ENCODE measurements around the gene PLEKHO2.

The PLEKHO2 gene

DNA sequence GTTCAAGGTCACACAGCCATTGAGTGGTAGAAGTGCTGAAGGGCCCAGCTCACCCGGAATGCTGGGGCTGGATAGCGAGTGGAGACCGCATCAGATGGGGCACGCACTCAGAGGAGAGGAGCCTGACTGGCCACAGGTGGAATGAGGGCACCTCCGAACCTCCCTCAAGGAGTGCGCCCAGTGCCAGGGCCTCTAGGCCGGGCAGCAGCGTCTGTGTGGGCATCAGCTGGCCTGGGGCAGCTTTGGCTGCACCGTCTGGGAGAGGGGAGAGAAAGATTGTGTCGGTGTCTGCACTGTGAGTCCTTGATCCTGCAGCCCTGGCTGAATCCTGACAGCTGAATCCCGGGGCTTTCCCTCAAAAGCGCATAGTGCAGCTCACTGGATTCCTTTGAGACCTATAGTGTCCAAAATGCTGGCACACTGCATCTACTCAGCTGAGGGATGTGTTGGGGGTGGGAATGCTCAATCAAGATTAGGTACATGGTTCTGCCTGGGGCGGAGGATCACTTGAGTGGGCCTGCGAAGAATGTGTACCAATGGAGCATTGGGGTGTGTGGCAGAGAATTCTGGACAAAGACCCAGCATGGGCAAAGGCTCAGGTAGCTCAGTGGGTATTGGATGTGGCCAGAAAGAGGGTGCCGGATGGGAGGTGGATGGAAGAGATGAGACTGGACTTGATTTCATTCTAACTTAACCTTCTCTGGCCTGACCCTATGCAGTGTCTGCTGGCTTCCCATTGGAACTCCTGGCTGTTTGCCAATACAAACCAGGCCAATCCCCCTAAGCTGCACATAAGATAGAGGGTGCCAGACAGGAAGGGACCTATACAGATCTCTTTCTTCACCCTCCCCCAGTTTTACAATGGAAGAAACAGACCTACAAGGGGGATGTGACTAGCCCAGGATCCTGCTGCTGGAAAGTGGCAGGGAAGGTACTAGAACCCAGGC lies 70.9 kb downstream of the PLEKHO2 start:
- Histone ChIP-seq H3K4me3 (peak overlapping the region in 1 of 10 experiments; percentile 65; a peak in 1 of 20 replicates), H3K4me2 (peak overlapping the region in 10 of 11 experiments; percentile 63 to 94 (median 88); a peak in 16 of 22 replicates)

DNA sequence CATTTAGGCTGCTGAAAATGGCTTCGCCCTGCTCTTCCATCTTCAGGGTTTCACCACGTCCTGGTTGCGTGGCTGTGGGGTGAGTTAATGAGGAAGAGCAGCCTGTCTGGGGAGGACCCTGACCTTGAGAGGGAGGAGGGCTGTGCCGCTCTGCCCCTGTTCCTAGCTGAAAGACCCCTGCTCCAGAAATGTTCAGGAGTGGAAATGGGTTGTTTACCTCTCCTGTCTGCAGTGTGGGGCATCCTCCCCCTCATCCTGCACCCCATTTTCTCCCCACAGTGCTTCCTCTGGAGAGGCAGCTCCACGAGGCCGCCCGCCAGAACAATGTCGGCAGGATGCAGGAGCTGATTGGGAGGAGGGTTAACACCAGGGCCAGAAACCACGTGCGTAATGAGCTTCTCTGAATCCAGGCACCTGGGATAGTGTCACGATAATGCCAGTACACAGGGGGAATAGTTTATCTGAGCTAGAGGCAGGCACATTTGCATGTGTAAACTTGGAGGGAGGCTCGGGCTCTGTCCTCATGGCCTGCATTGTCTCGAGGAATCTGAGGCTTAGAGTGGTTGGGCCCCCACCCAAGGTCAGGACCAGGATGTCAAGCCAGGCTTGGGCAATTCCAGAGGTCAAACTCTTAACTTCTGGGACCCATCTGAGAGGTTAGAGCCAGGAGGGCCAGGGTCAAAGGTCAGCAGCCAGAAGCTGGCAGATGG lies 74.0 kb downstream of the PLEKHO2 start:
- no peak for TF ChIP-seq Cebpa-rat (IDR thresholded peaks at IDR 0.05)
- peak overlapping the region in 9 of 11 experiments; percentile 32 to 52 (median 43); a peak in 13 of 22 replicates for H3K4me2 ChIP-seq
- no peaks in the 10 kb centered on the region for H4K20me1 ChIP-seq
- no peak overlapping the region for H3K4me3 ChIP-seq
- H3K4me1 ChIP-seq, result peaks cover 5 to 41% (median 34%) of the 10 kb centered on the region in 10 experiments; a peak in 19 of 20 replicates
- H3K27ac ChIP-seq, result no peak overlapping the region
- H3K9me3 ChIP-seq (replicated peaks in 1 of 11), result no peaks in the 10 kb centered on the region
- H3K27me3 ChIP-seq, result peaks cover 0 to 5% (median 0%) of the 10 kb centered on the region in 11 experiments; a peak in 5 of 22 replicates
- no peaks in the 10 kb centered on the region for H3K36me3 ChIP-seq
- H3K9ac ChIP-seq, result no peak overlapping the region

More for the DNA sequence above, 70.9 kb downstream of the PLEKHO2 start:
- TF ChIP-seq Cebpa-rat (IDR thresholded peaks at IDR 0.05), result no peak
- Histone ChIP-seq H3K27ac (no peak overlapping the region), H3K9ac (no peak overlapping the region), H4K20me1 (no peaks in the 10 kb centered on the region), H3K9me3 (replicated peaks in 1 of 11) (no peaks in the 10 kb centered on the region), H3K27me3 (peaks cover 0 to 5% (median 0%) of the 10 kb centered on the region in 11 experiments; a peak in 5 of 22 replicates), H3K4me1 (peaks cover 5 to 41% (median 35%) of the 10 kb centered on the region in 10 experiments; a peak in 19 of 20 replicates), H3K36me3 (no peaks in the 10 kb centered on the region)

- peaks cover 0 to 5% (median 0%) of the 10 kb centered on the region in 11 experiments; a peak in 5 of 22 replicates for H3K27me3 ChIP-seq
- no peak overlapping the region for H3K4me3 ChIP-seq
- no peaks in the 10 kb centered on the region for H3K9me3 ChIP-seq (replicated peaks in 1 of 11)
- H3K36me3 ChIP-seq, result no peaks in the 10 kb centered on the region
- peaks cover 2 to 36% (median 29%) of the 10 kb centered on the region in 10 experiments; a peak in 19 of 20 replicates for H3K4me1 ChIP-seq
- no peak for TF ChIP-seq Cebpa-rat (IDR thresholded peaks at IDR 0.05)
- peak overlapping the region in 8 of 11 experiments; percentile 20 to 52 (median 42); a peak in 16 of 22 replicates for H3K4me2 ChIP-seq
- H3K27ac ChIP-seq, result no peak overlapping the region
- H4K20me1 ChIP-seq, result no peaks in the 10 kb centered on the region
- 0 out of 22 replicates have a peak overlapping the region, but pooled peaks of 1 of the 11 experiments have one; percentile 17 for H3K9ac ChIP-seq
Measured at GRCh38 chr15:64916365-64916764, 74.7 kb downstream of the PLEKHO2 start.

GRCh38 chr15:64917211-64917610 lies 75.5 kb downstream of the PLEKHO2 start:
- H3K4me2 ChIP-seq, result peak overlapping the region in 9 of 11 experiments; percentile 20 to 52 (median 41); a peak in 16 of 22 replicates
- H4K20me1 ChIP-seq, result no peaks in the 10 kb centered on the region
- no peaks in the 10 kb centered on the region for H3K36me3 ChIP-seq
- no peak for TF ChIP-seq Cebpa-rat (IDR thresholded peaks at IDR 0.05)
- no peak overlapping the region for H3K4me3 ChIP-seq
- H3K27me3 ChIP-seq, result no peaks in the 10 kb centered on the region
- H3K9ac ChIP-seq, result no peak overlapping the region
- H3K4me1 ChIP-seq, result peaks cover 0 to 29% (median 24%) of the 10 kb centered on the region in 10 experiments; a peak in 16 of 20 replicates
- H3K9me3 ChIP-seq (replicated peaks in 1 of 11), result no peaks in the 10 kb centered on the region
- no peak overlapping the region for H3K27ac ChIP-seq
